ENCODE data around the gene CGB1.

DNA sequence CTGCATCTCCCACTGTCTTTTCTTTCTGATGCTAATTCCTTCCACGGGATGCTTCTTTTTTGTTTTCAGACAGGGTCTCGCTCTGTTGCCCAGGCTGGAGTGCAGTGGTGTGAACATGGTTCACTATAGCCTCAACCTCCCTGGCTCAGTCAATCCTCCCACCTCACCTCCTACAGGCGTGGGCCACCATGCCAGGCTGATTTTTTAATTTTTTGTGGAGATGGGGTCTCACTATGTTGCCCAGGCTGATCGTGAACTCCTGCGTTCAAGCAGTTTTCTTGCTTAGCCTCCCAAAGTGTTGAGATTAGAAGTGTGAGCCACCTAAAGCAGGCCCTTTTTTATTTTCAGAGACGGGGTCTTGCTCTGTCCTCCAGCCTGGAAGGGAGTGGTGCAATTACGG is 48.4 kb downstream of the CGB1 start:
- TF ChIP-seq, protein P1, sequence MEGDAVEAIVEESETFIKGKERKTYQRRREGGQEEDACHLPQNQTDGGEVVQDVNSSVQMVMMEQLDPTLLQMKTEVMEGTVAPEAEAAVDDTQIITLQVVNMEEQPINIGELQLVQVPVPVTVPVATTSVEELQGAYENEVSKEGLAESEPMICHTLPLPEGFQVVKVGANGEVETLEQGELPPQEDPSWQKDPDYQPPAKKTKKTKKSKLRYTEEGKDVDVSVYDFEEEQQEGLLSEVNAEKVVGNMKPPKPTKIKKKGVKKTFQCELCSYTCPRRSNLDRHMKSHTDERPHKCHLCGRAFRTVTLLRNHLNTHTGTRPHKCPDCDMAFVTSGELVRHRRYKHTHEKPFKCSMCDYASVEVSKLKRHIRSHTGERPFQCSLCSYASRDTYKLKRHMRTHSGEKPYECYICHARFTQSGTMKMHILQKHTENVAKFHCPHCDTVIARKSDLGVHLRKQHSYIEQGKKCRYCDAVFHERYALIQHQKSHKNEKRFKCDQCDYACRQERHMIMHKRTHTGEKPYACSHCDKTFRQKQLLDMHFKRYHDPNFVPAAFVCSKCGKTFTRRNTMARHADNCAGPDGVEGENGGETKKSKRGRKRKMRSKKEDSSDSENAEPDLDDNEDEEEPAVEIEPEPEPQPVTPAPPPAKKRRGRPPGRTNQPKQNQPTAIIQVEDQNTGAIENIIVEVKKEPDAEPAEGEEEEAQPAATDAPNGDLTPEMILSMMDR (optimal IDR thresholded peaks at IDR 0.05 in 1 of 3, IDR thresholded peaks at IDR 0.05 in 1 of 3, conservative IDR thresholded peaks at IDR 0.05 in 1 of 3; ENCODE audit: extremely low read depth in 1 of 3, insufficient read depth in 2 of 3, low read length in 3 of 3) = no peak
- no peak for TF ChIP-seq EZH2 (IDR thresholded peaks at IDR 0.05; ENCODE audit: low read length)
